Measurements from ENCODE around the gene CD247.

CD247 gene

DNA sequence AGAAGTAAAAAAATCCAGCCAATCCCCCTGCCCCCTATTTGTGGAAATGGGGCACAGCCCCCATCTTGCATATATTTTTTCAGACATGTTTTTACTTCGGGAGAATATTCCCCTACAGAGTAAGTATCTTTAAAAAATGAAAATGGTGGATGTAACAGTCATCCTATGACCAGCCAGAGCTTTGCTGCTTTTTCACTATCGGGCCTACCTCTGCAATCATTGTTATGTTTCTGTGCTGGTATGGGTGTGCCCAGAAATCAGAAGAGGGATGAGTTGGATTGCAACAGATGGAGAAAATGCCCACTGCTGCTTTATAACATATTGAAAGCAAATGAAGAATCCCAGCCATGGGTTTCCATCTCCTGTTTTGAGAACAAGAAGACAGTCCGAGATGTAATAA is 2.9 kb downstream of the CD247 start:
- Histone ChIP-seq H3K4me1 (ENCODE audit: control insufficient read depth, insufficient read depth, low read length) (no peaks in the 10 kb centered on the region), H3K27ac (ENCODE audit: extremely low read depth, low read depth, low read length) (no peak overlapping the region), H3K36me3 (ENCODE audit: control insufficient read depth in 2 of 2, insufficient read depth in 1 of 2, low read length in 2 of 2) (no peaks in the 10 kb centered on the region), H3K9me3 (ENCODE audit: control insufficient read depth, insufficient read depth, low read depth, low read length) (no peaks in the 10 kb centered on the region), H3K4me3 (ENCODE audit: low read depth, low read length) (no peak overlapping the region)
- POLR2A ChIA-PET = no interaction called here
- TF ChIP-seq, protein P1, sequence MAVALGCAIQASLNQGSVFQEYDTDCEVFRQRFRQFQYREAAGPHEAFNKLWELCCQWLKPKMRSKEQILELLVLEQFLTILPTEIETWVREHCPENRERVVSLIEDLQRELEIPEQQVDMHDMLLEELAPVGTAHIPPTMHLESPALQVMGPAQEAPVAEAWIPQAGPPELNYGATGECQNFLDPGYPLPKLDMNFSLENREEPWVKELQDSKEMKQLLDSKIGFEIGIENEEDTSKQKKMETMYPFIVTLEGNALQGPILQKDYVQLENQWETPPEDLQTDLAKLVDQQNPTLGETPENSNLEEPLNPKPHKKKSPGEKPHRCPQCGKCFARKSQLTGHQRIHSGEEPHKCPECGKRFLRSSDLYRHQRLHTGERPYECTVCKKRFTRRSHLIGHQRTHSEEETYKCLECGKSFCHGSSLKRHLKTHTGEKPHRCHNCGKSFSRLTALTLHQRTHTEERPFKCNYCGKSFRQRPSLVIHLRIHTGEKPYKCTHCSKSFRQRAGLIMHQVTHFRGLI (tag by site-specific recombination; IDR thresholded peaks at IDR 0.05) = no peak
- TF ChIP-seq TCF7L2 (IDR thresholded peaks at IDR 0.05; ENCODE audit: borderline replicate concordance, low read depth, low read length) (no peak), ZNF48 (tag by site-specific recombination; IDR thresholded peaks at IDR 0.05) (no peak), ZNF600 (tag by site-specific recombination; IDR thresholded peaks at IDR 0.05) (no peak), ZNF596 (tag by site-specific recombination; IDR thresholded peaks at IDR 0.05) (no peak)
- TF ChIP-seq, protein P2, sequence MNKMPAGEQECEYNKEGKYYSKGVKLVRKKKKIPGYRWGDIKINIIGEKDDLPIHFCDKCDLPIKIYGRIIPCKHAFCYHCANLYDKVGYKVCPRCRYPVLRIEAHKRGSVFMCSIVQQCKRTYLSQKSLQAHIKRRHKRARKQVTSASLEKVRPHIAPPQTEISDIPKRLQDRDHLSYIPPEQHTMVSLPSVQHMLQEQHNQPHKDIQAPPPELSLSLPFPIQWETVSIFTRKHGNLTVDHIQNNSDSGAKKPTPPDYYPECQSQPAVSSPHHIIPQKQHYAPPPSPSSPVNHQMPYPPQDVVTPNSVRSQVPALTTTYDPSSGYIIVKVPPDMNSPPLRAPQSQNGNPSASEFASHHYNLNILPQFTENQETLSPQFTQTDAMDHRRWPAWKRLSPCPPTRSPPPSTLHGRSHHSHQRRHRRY (tag by site-specific recombination; IDR thresholded peaks at IDR 0.05) = no peak
- TF ChIP-seq, protein P3, sequence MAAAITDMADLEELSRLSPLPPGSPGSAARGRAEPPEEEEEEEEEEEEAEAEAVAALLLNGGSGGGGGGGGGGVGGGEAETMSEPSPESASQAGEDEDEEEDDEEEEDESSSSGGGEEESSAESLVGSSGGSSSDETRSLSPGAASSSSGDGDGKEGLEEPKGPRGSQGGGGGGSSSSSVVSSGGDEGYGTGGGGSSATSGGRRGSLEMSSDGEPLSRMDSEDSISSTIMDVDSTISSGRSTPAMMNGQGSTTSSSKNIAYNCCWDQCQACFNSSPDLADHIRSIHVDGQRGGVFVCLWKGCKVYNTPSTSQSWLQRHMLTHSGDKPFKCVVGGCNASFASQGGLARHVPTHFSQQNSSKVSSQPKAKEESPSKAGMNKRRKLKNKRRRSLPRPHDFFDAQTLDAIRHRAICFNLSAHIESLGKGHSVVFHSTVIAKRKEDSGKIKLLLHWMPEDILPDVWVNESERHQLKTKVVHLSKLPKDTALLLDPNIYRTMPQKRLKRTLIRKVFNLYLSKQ (tag by site-specific recombination; IDR thresholded peaks at IDR 0.05; ENCODE audit: borderline replicate concordance) = no peak
- CTCF ChIA-PET = interaction anchor here (1.0 to 2.5 kb wide), 2 partner anchors 20 to 25 kb away, joined by 8 to 10 read pairs; no protein-coding TSS in a partner anchor

DNA sequence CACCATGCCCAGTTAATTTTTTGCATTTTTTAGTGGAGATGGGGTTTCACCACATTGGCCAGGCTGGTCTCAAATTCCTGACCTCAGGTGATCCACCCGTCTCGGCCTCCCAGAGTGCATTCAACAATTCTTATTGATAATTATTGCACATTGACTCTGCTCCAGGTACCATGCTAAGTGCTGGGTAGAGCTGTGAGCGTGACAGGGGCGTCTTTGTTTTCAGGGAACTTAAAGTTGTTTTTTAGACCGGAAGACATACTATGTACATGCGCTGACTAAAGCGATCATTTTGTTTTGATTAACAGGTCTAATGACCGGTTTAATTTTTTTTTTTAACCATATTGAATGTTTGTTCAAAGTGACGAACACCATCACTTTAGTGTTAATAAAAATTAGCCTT is 4.0 kb downstream of the CD247 start:
- H3K36me3 ChIP-seq (ENCODE audit: control insufficient read depth in 2 of 2, insufficient read depth in 1 of 2, low read length in 2 of 2) = no peaks in the 10 kb centered on the region
- no peaks in the 10 kb centered on the region for H3K9me3 ChIP-seq (ENCODE audit: control insufficient read depth, insufficient read depth, low read depth, low read length)
- POLR2A ChIA-PET = no interaction called here
- TF ChIP-seq, protein P4, sequence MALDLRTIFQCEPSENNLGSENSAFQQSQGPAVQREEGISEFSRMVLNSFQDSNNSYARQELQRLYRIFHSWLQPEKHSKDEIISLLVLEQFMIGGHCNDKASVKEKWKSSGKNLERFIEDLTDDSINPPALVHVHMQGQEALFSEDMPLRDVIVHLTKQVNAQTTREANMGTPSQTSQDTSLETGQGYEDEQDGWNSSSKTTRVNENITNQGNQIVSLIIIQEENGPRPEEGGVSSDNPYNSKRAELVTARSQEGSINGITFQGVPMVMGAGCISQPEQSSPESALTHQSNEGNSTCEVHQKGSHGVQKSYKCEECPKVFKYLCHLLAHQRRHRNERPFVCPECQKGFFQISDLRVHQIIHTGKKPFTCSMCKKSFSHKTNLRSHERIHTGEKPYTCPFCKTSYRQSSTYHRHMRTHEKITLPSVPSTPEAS (tag by site-specific recombination; IDR thresholded peaks at IDR 0.05) = no peak
- no peak for TF ChIP-seq ZNF600 (tag by site-specific recombination; IDR thresholded peaks at IDR 0.05)
- TF ChIP-seq, protein P5, sequence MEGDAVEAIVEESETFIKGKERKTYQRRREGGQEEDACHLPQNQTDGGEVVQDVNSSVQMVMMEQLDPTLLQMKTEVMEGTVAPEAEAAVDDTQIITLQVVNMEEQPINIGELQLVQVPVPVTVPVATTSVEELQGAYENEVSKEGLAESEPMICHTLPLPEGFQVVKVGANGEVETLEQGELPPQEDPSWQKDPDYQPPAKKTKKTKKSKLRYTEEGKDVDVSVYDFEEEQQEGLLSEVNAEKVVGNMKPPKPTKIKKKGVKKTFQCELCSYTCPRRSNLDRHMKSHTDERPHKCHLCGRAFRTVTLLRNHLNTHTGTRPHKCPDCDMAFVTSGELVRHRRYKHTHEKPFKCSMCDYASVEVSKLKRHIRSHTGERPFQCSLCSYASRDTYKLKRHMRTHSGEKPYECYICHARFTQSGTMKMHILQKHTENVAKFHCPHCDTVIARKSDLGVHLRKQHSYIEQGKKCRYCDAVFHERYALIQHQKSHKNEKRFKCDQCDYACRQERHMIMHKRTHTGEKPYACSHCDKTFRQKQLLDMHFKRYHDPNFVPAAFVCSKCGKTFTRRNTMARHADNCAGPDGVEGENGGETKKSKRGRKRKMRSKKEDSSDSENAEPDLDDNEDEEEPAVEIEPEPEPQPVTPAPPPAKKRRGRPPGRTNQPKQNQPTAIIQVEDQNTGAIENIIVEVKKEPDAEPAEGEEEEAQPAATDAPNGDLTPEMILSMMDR (tag by site-specific recombination; IDR thresholded peaks at IDR 0.05) = no peak
- no peak for TF ChIP-seq ZNF560 (tag by site-specific recombination; IDR thresholded peaks at IDR 0.05; ENCODE audit: borderline replicate concordance)
- no peak for TF ChIP-seq TCF7L2 (IDR thresholded peaks at IDR 0.05; ENCODE audit: borderline replicate concordance, low read depth, low read length)
- TF ChIP-seq, protein P6, sequence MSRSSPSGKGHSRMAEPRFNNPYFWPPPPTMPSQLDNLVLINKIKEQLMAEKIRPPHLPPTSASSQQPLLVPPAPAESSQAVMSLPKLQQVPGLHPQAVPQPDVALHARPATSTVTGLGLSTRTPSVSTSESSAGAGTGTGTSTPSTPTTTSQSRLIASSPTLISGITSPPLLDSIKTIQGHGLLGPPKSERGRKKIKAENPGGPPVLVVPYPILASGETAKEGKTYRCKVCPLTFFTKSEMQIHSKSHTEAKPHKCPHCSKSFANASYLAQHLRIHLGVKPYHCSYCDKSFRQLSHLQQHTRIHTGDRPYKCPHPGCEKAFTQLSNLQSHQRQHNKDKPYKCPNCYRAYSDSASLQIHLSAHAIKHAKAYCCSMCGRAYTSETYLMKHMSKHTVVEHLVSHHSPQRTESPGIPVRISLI (tag by site-specific recombination; IDR thresholded peaks at IDR 0.05) = no peak
- no peak for TF ChIP-seq ZNF132 (tag by site-specific recombination; IDR thresholded peaks at IDR 0.05; ENCODE audit: borderline replicate concordance)
- TF ChIP-seq HOXD13 (CRISPR knock-in tag; IDR thresholded peaks at IDR 0.05; ENCODE audit: borderline replicate concordance) = no peak
- TF ChIP-seq ZNF777 (tag by site-specific recombination; IDR thresholded peaks at IDR 0.05; ENCODE audit: borderline replicate concordance) = no peak
- TF ChIP-seq ZNF621 (tag by site-specific recombination; IDR thresholded peaks at IDR 0.05) = no peak
- no peak for TF ChIP-seq YY1 (tag by site-specific recombination; IDR thresholded peaks at IDR 0.05)
- TF ChIP-seq ZNF571 (tag by site-specific recombination; IDR thresholded peaks at IDR 0.05) = no peak
- no peaks in the 10 kb centered on the region for H3K4me1 ChIP-seq (ENCODE audit: control insufficient read depth, insufficient read depth, low read length)
- CTCF ChIA-PET = interaction anchor here (1.0 to 2.5 kb wide), 2 partner anchors 21 to 27 kb away, joined by 8 to 10 read pairs; no protein-coding TSS in a partner anchor
- no peak overlapping the region for H3K4me3 ChIP-seq (ENCODE audit: low read depth, low read length)
- H3K27ac ChIP-seq (ENCODE audit: extremely low read depth, low read depth, low read length) = no peak overlapping the region
